CD4-positive, alpha-beta memory T cell (primary cell): Measurements from ENCODE around the gene TRIM7. TPM values are rescaled to one million over a fixed set of nuclear protein-coding genes. Genes with fewer than 3 reads are reported as not detected.
A peak's percentile ranks its signal among the peaks of the same experiment; 100 is the strongest.

Experiments used
- CTCF ChIA-PET: fragments of 350-600 bp; sonication (Branson Sonifier 250); formaldehyde crosslinking; loops from one replicate; lab custom pipeline; 2021; ENCODE audit warnings: inconsistent platforms; ENCODE audit not compliant: partially characterized antibody; lab: Charles Lee
- POLR2A ChIA-PET: fragments of 350-600 bp; sonication (Branson Sonifier 250); formaldehyde crosslinking; loops from one replicate; lab custom pipeline; 2021; ENCODE audit not compliant: partially characterized antibody; lab: Charles Lee
- DNase-seq, 5 donors: peaks; one replicate each; pipeline versions ENCODE4 v3.0.0 to v3.0.0-alpha.2; 2020 to 2022; ENCODE audit warnings: mixed read lengths in 1 of 5
- H3K27ac ChIP-seq: one replicate; pipeline ENCODE4 v1.7.0; 2013; ENCODE audit warnings: low read depth, low read length
- H3K27me3 ChIP-seq: 2 replicates; pipeline ENCODE4 v1.7.0; 2013; ENCODE audit warnings: mild to moderate bottlenecking, low read length, moderate library complexity; ENCODE audit not compliant: insufficient read depth
- H3K36me3 ChIP-seq: 2 replicates; pipeline ENCODE4 v1.7.0; 2013; ENCODE audit warnings: mild to moderate bottlenecking, low read length, moderate library complexity; ENCODE audit not compliant: insufficient read depth
- H3K4me1 ChIP-seq: 2 replicates; pipeline ENCODE4 v1.7.0; 2013; ENCODE audit warnings: mild to moderate bottlenecking, low read length, moderate library complexity; ENCODE audit not compliant: insufficient read depth
- H3K4me3 ChIP-seq, 2 donors: one replicate each; pipeline ENCODE4 v1.7.0; 2013; ENCODE audit warnings: low read length in 2 of 2, mild to moderate bottlenecking in 1 of 2
- H3K9me3 ChIP-seq, 2 donors: one replicate each; pipeline ENCODE4 v1.7.0; 2013; ENCODE audit warnings: low read length in 2 of 2, control low read depth in 1 of 2; ENCODE audit not compliant: control insufficient read depth in 1 of 2
- H3K27ac Mint-ChIP-seq, 7 donors: one replicate each; pipeline ENCODE4 v1.8.0; 2020 to 2021; ENCODE audit warnings: mixed read lengths in 7 of 7, mild to moderate bottlenecking in 6 of 7, inconsistent platforms in 3 of 7, moderate library complexity in 3 of 7
- H3K27me3 Mint-ChIP-seq, 2 donors: one replicate each; pipeline ENCODE4 v1.8.0; 2020 to 2021; ENCODE audit warnings: mixed read lengths in 2 of 2
- H3K36me3 Mint-ChIP-seq, 2 donors: one replicate each; pipeline ENCODE4 v1.8.0; 2020 to 2021; ENCODE audit warnings: mixed read lengths in 2 of 2, inconsistent platforms in 1 of 2, mild to moderate bottlenecking in 1 of 2
- H3K4me1 Mint-ChIP-seq, 4 donors: one replicate each; pipeline ENCODE4 v1.8.0; 2020 to 2021; ENCODE audit warnings: mixed read lengths in 4 of 4, mild to moderate bottlenecking in 1 of 4
- H3K4me3 Mint-ChIP-seq, 8 donors: one replicate each; pipeline ENCODE4 v1.8.0; 2020 to 2021; ENCODE audit warnings: mixed read lengths in 8 of 8, mild to moderate bottlenecking in 7 of 8, moderate library complexity in 6 of 8, inconsistent platforms in 3 of 8
- H3K9me3 Mint-ChIP-seq, 8 donors: one replicate each; pipeline ENCODE4 v1.8.0; 2020 to 2021; ENCODE audit warnings: mixed read lengths in 8 of 8, mild to moderate bottlenecking in 5 of 8, inconsistent platforms in 3 of 8, moderate library complexity in 1 of 8
- intact Hi-C: fragments of 100-400 bp; cut with micrococcal nuclease; formaldehyde crosslinking; loops from one replicate; pipeline ENCODE4 v1.15.1; 2023
- polyA plus RNA-seq, 2 donors: library from polyadenylated mRNA; unstranded; fragments of 300-500 nt; fragmentation: Illumina TruSeq; gene quantifications; one replicate each; pipeline ENCODE4 v1.2.3, GENCODE V29; 2021
- total RNA-seq, 2 experiments: library from RNA; stranded (reverse); gene quantifications; one replicate each; pipeline ENCODE4 v1.2.3, GENCODE V29; 2021

The TRIM7 gene
- total and polyA plus RNA-seq, 4 experiments from 2014 or later, result 0.63 to 4.2 (median 2.0) TPM

GRCh38 chr5:181219262-181220177 is 14.5 kb upstream of the TRIM7 start:
- Histone ChIP-seq H3K36me3 (no peaks in the 10 kb centered on the region), H3K9me3 (no peaks in the 10 kb centered on the region), H3K4me3 (no peak overlapping the region), H3K4me1 (peaks cover 47% of the 10 kb centered on the region), H3K27ac (no peak overlapping the region), H3K27me3 (no peaks in the 10 kb centered on the region)
- ChIA-PET CTCF (interaction anchor here (0.6 to 1.5 kb wide), 2 partner anchors 22 to 35 kb away, joined by 3 read pairs; no protein-coding TSS in a partner anchor), POLR2A (interaction anchor here (1.0 to 9.4 kb wide), 5 partner anchors 13 to 42 kb away, joined by 4 to 375 read pairs (median 16); partner anchors contain the start of genes RACK1, TRIM52 and TRIM7)
- peak overlapping the region in 3 of 7 donors; percentile 53 to 100 (median 100) for H3K27ac Mint-ChIP-seq
- intact Hi-C loops, result no loop called here
- peaks cover 0 to 46% of the 10 kb centered on the region in 2 donors for H3K36me3 Mint-ChIP-seq
- peak overlapping the region in 6 of 8 donors; percentile 29 to 74 (median 58) for H3K4me3 Mint-ChIP-seq
- H3K4me1 Mint-ChIP-seq, result peaks cover 31 to 74% (median 48%) of the 10 kb centered on the region in 4 donors
- no peak for DNase-seq
- peaks cover 0 to 24% of the 10 kb centered on the region in 2 donors for H3K27me3 Mint-ChIP-seq
- peaks cover 0 to 48% (median 4%) of the 10 kb centered on the region in 8 donors for H3K9me3 Mint-ChIP-seq

DNA sequence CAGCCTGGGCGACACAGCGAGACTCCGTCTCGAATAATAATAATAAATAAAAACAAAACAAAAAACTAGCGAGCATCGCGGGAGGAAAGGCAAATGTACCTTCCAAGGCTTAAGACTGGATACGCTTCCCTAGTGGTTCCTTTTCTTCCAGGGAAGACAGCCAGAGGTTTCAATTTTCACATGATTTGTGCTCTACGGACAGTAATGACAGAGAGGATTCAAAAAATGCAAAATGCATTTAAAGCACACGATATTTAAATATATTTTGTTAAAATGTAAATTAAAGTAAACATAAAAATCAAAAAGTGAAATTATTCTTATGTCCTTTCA is 13.8 kb upstream of the TRIM7 start:
- POLR2A ChIA-PET, result interaction anchor here (3.7 kb wide), 1 partner anchor 12 kb away, joined by 76 read pairs; the partner anchor contains the start of gene TRIM7
- Histone ChIP-seq H3K9me3 (no peaks in the 10 kb centered on the region), H3K27me3 (no peaks in the 10 kb centered on the region), H3K27ac (no peak overlapping the region), H3K4me3 (peak overlapping the region in 1 of 2 donors; percentile 61), H3K36me3 (no peaks in the 10 kb centered on the region), H3K4me1 (peaks cover 41% of the 10 kb centered on the region)
- Mint-ChIP-seq H3K4me3 (peak overlapping the region; percentile 95 to 100 (median 99)), H3K4me1 (peaks cover 26 to 66% (median 46%) of the 10 kb centered on the region in 4 donors), H3K27me3 (peaks cover 0 to 24% of the 10 kb centered on the region in 2 donors), H3K27ac (peak overlapping the region in 4 of 7 donors; percentile 96 to 100 (median 98)), H3K36me3 (peaks cover 0 to 39% of the 10 kb centered on the region in 2 donors), H3K9me3 (peaks cover 0 to 44% (median 4%) of the 10 kb centered on the region in 8 donors)
- CTCF ChIA-PET, result no interaction called here
- DNase-seq, result no peak
- intact Hi-C loops, result loop anchor here (1.0 kb wide), 2 partner anchors 11 to 27 kb away; no protein-coding TSS in a partner anchor

GRCh38 chr5:181217803-181218062 is 12.7 kb upstream of the TRIM7 start:
- intact Hi-C loops, result loop anchor here (1.0 kb wide), 2 partner anchors 10 to 26 kb away; no protein-coding TSS in a partner anchor
- peak overlapping the region; percentile 96 to 100 (median 98) for H3K27ac Mint-ChIP-seq
- no peaks in the 10 kb centered on the region for H3K36me3 ChIP-seq
- peak overlapping the region; percentile 95 to 100 (median 99) for H3K4me3 Mint-ChIP-seq
- peaks cover 39% of the 10 kb centered on the region for H3K4me1 ChIP-seq
- POLR2A ChIA-PET, result interaction anchor here (1.1 to 3.7 kb wide), 6 partner anchors 11 to 44 kb away, joined by 3 to 79 read pairs (median 18); partner anchors contain the start of genes RACK1, TRIM52 and TRIM7
- H3K27me3 Mint-ChIP-seq, result peaks cover 2 to 22% of the 10 kb centered on the region in 2 donors
- H3K27ac ChIP-seq, result peak overlapping the region; percentile 54
- H3K4me1 Mint-ChIP-seq, result peaks cover 28 to 60% (median 47%) of the 10 kb centered on the region in 4 donors
- H3K27me3 ChIP-seq, result no peaks in the 10 kb centered on the region
- CTCF ChIA-PET, result interaction anchor here (1.0 to 2.5 kb wide), 2 partner anchors 10 to 28 kb away, joined by 3 to 16 read pairs; no protein-coding TSS in a partner anchor
- H3K9me3 Mint-ChIP-seq, result peaks cover 0 to 40% (median 4%) of the 10 kb centered on the region in 8 donors
- peak in 3 of 5 donors; percentile 64 to 72 (median 65) for DNase-seq
- peak overlapping the region; percentile 32 to 61 for H3K4me3 ChIP-seq
- H3K36me3 Mint-ChIP-seq, result peaks cover 0 to 30% of the 10 kb centered on the region in 2 donors
- no peaks in the 10 kb centered on the region for H3K9me3 ChIP-seq

- H3K9me3 Mint-ChIP-seq, result peaks cover 0 to 35% (median 4%) of the 10 kb centered on the region in 8 donors
- peak overlapping the region; percentile 96 to 100 (median 98) for H3K27ac Mint-ChIP-seq
- Histone ChIP-seq H3K4me3 (peak overlapping the region; percentile 32 to 61), H3K36me3 (no peaks in the 10 kb centered on the region), H3K9me3 (no peaks in the 10 kb centered on the region), H3K4me1 (peaks cover 36% of the 10 kb centered on the region), H3K27ac (peak overlapping the region; percentile 54), H3K27me3 (no peaks in the 10 kb centered on the region)
- ChIA-PET POLR2A (interaction anchor here (1.1 to 3.7 kb wide), 6 partner anchors 11 to 44 kb away, joined by 3 to 79 read pairs (median 18); partner anchors contain the start of genes RACK1, TRIM52 and TRIM7), CTCF (interaction anchor here (1.0 to 2.5 kb wide), 2 partner anchors 10 to 27 kb away, joined by 3 to 16 read pairs; no protein-coding TSS in a partner anchor)
- peaks cover 27 to 60% (median 44%) of the 10 kb centered on the region in 4 donors for H3K4me1 Mint-ChIP-seq
- peaks cover 0 to 26% of the 10 kb centered on the region in 2 donors for H3K36me3 Mint-ChIP-seq
- H3K27me3 Mint-ChIP-seq, result peaks cover 2 to 20% of the 10 kb centered on the region in 2 donors
- peak; percentile 66 to 84 (median 71) for DNase-seq
- peak overlapping the region; percentile 95 to 100 (median 99) for H3K4me3 Mint-ChIP-seq
- intact Hi-C loops, result no loop called here
These were observed 12.3 kb upstream of the TRIM7 start for GRCh38 chr5:181217111-181217802.

- intact Hi-C loops, result no loop called here
- Histone ChIP-seq H3K27me3 (no peaks in the 10 kb centered on the region), H3K36me3 (no peaks in the 10 kb centered on the region), H3K27ac (peak overlapping the region; percentile 29), H3K9me3 (no peaks in the 10 kb centered on the region), H3K4me1 (peaks cover 27% of the 10 kb centered on the region), H3K4me3 (peak overlapping the region; percentile 33 to 59)
- Mint-ChIP-seq H3K9me3 (peaks cover 0 to 25% (median 0%) of the 10 kb centered on the region in 8 donors), H3K27ac (peak overlapping the region; percentile 77 to 100 (median 96)), H3K36me3 (peaks cover 0 to 16% of the 10 kb centered on the region in 2 donors), H3K4me1 (peaks cover 19 to 55% (median 36%) of the 10 kb centered on the region in 4 donors), H3K4me3 (peak overlapping the region; percentile 95 to 100 (median 99)), H3K27me3 (peaks cover 2 to 10% of the 10 kb centered on the region in 2 donors)
- CTCF ChIA-PET, result interaction anchor here (0.6 to 2.5 kb wide), 4 partner anchors 9 to 45 kb away, joined by 3 to 16 read pairs (median 4); partner anchors contain the start of gene TRIM52
- DNase-seq, result peak; percentile 39 to 57 (median 51)
- POLR2A ChIA-PET, result interaction anchor here (0.6 to 3.7 kb wide), 7 partner anchors 10 to 45 kb away, joined by 3 to 79 read pairs (median 15); partner anchors contain the start of genes RACK1, TRIM52 and TRIM7
These were observed 11.3 kb upstream of the TRIM7 start for GRCh38 chr5:181215997-181216989.
